K562 (cell line): Measurements from ENCODE around the gene DNASE1L2.

ENCODE experiments used
- SOX6 ChIP-seq: fragments of 450-650 bp; IDR thresholded peaks from 2 replicates; pipeline ENCODE4 v1.6.1; 2014; ENCODE audit warnings: mild to moderate bottlenecking
- TOE1 ChIP-seq, 2 experiments: fragments of 450-650 bp in 1 of 2; sonication (generic) in 1 of 2; formaldehyde crosslinking in 1 of 2; IDR thresholded peaks; 2 replicates each; pipeline versions ENCODE4 v1.7.1 to v1.8.0; 2016 to 2022; ENCODE audit warnings: borderline replicate concordance in 2 of 2, mild to moderate bottlenecking in 2 of 2, antibody characterized with exemption in 1 of 2, inconsistent platforms in 1 of 2, low read depth in 1 of 2, missing genetic modification reagents in 1 of 2, moderate library complexity in 1 of 2
- ZNF561 ChIP-seq: fragments of 450-650 bp; formaldehyde crosslinking; conservative IDR thresholded peaks from 2 replicates; pipeline ENCODE4 v1.4.0; 2020; ENCODE audit warnings: mild to moderate bottlenecking, moderate library complexity

DNA sequence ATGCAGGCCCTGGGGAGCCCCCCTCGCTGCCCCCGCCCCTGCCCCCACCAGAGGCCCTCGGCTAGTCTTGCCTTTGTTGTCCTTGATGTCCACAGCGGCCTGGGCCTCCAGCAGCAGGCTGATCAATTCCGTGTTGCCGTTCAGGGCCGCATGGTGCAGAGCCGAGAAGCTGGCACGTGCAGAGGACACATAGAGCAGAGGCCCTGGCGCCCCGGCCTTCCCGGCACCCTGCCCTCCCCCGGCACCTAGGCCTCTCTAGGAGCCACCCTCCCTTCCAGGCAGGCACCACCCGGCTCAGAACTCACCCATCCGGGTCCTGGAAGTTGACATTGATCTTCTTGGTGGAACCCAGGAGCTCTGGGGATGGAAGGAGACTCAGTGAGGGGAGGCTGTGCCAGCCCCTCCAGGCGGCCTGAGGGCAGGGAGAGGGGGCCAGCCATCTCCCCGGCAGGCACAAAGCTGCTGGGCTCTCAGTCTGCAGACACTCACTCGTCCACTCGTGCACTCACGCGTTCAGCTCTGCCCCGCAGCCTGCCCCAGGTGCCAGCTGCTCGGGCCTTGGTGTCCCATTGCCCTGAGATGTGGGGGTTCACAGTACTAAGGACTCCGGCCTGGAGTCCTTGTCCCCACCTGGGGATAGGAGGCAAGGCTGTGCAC lies 46.1 kb upstream of the DNASE1L2 start:
- TF ChIP-seq TOE1 (IDR thresholded peaks at IDR 0.05; ENCODE audit: borderline replicate concordance) (no peak), TOE1 (CRISPR knock-in tag; IDR thresholded peaks at IDR 0.05; ENCODE audit: borderline replicate concordance, low read depth) (no peak), SOX6 (no peak), ZNF561 (CRISPR knock-in tag) (no peak)
